Left forelimb (tissue), 1 donor: ENCODE measurements around the gene SLC45A1.

ENCODE experiments used
- DNase-seq: peaks from one replicate; pipeline ENCODE4 v3.0.0-alpha.2; 2018; ENCODE audit warnings: low spot score

SLC45A1 gene

DNA sequence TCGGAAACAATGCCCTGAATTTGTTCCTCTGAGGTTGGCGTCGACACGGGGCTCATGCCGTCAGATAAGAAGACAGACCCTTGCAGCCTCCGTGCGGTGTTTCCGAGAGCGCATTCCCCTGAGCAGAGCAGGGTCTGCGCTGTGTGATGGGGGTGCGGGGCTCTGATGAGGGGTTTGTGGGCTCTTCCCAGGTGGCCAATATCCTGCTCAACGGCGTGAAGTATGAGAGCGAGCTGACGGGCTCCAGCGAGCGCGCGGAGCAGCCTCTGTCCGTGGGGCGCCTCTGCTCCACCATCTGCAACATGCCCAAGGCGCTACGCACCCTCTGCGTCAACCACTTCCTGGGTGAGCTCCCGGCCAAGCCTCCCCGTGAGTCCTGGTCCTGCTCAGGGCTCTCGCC, 17.3 kb downstream of the SLC45A1 start:
- peak; percentile 49 for DNase-seq

DNA sequence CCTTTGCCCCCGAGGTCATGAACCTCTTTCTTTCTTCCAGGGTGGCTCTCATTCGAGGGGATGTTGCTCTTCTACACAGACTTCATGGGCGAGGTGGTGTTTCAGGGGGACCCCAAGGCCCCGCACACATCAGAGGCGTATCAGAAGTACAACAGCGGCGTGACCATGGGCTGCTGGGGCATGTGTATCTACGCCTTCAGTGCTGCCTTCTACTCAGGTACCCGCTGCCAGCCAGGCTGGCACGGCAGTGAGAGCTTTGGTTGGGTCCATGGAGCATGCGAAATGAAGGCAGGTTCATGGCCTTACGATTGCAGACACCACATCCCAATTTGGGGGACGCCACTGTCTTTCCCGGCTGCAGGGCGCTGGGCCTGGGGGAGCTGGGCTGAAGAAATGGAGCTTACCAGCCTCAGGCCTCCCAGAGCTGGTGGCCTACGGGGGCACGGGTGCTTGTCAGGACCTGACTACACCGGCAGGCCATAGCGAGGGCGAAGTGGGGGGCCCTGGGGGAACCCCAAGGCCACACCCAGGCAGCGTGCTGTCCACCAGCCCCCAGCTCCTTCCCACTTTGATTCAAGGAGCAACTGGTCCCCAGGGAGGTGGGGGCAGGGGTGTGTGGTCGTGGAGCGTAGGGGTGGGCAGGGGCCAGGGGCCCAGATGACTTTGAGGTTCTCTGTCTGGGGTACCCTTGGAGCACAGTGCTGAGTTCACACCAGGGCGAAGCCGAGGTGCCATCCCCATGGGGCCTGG, 20.0 kb downstream of the SLC45A1 start:
- DNase-seq, result no peak

GRCh38 chr1:8338526-8339202, 20.8 kb downstream of the SLC45A1 start:
- DNase-seq, result no peak

DNA sequence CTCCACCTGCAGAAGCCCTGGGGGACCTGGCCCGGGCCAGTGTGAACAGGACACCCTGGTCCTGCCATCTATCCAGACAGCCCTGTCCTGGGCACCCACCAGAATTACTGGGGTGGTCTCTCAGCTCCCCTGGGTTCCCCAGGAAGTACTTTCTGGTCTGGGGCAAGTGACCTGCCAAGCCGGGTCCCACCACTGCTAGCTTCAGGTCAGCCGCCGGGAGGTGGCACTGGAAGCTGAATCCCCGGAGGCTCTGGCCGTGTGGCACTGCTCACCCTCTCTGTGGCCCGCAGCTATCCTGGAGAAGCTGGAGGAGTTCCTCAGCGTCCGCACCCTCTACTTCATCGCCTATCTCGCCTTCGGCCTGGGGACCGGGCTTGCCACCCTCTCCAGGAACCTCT, 21.3 kb downstream of the SLC45A1 start:
- no peak for DNase-seq

DNA sequence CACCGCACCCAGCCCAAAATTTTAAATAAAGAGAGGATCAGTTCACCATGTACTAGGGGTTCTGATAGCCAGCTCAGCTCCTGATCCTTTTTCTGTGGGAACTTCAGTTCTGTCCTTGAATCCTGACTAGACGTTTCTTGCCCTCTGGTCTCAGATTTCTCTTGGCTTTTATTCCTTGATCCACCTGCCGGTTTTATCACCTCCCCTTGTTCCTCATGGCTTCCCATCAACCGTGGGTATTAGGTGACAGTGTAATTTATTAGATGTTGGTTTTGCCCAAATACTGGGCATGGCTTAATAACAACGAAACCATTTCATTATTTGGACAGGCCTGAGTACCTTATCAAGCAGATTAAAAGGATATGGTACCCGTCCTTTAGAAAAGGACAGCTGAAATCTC, 22.5 kb downstream of the SLC45A1 start:
- no peak for DNase-seq

DNA sequence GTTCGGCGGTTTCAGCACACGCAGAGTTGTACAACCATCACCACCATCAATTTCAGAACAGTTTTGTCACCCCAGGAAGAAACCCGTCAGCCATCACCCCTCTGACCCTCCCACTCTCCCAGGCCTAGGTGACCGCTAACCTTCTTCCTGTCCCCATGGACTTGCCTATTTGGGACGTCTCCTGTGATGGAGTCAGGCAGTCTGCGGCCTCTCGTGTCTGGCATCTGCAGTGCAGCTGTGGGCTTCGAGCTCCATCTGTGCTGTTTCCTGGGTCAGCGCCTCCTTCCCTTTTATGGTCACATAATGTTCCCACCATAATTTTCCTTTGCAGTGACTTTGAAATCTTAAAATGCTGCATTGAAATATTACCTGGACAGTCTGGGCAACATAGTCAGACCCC, 24.4 kb downstream of the SLC45A1 start:
- no peak for DNase-seq

GRCh38 chr1:8343044-8343443, 25.1 kb downstream of the SLC45A1 start:
- DNase-seq, result no peak

GRCh38 chr1:8343464-8344001, 25.6 kb downstream of the SLC45A1 start:
- DNase-seq, result peak; percentile 60

DNA sequence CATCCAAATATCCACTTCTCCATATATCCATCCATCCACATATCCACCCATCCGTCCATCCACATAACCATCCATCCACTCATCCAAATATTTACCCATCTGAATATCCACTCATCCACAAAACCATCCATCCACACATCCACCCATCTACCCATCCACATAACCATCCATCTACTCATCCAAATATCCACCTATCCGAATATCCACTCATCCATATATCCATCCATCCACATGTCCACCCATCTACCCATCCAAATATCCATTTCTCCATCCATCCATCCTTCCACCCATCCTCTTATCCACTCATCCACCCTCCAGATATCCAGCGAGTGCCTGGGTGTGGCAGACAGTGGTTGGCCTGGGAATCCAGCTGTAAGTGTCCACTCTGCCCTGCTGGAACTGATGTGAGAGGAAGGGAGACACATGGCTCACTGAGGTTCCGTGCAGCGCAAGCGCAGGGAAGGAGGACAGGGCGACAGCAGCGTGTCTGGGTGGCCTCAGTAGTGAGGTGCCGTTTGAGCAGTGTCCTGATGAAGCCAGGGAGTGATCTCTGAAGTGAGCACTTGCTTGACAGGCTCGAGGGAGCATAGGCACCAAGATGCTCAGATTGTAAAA, 27.1 kb downstream of the SLC45A1 start:
- no peak for DNase-seq

DNA sequence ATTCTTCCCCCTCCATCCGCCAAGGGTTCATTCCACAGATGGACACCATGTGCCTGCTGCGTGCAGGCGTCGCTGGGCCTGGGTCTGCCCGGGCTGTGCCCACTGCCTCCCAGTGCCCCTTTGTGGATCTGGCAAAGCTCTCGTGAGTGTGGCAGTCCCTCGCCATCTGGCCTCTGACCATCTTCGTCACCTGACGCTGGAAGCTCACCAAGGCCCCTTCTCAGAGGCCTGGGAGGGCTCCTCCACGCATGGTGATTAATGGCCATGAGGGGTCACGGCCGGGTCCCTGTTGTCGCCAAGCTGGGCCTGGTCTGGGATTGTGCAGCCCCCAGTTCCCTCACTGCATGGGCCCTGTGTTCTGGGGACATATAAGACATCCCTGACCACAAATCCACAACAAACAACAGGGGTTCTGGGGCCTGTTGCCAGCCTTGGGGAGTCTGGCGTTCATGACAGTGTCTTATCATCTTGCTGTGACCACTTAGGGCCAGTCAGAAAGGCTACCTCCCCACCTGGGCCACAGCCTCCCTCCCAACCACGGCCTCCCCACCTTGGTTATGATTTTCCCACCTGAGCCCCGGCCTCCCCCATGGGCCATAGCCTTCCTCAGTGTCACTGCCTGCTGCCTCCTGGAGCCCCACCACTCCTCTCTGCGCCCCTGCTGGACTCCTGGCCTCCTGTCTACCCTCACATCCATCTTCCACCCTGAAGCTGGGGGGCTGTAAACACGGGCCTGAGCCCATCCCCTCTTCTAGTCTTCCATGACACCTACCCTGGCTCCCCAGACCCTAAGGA, 27.9 kb downstream of the SLC45A1 start:
- DNase-seq, result peak; percentile 62

GRCh38 chr1:8347635-8348034, 29.7 kb downstream of the SLC45A1 start:
- no peak for DNase-seq

- DNase-seq, result no peak
These were observed 30.3 kb downstream of the SLC45A1 start for GRCh38 chr1:8348047-8348776.

DNA sequence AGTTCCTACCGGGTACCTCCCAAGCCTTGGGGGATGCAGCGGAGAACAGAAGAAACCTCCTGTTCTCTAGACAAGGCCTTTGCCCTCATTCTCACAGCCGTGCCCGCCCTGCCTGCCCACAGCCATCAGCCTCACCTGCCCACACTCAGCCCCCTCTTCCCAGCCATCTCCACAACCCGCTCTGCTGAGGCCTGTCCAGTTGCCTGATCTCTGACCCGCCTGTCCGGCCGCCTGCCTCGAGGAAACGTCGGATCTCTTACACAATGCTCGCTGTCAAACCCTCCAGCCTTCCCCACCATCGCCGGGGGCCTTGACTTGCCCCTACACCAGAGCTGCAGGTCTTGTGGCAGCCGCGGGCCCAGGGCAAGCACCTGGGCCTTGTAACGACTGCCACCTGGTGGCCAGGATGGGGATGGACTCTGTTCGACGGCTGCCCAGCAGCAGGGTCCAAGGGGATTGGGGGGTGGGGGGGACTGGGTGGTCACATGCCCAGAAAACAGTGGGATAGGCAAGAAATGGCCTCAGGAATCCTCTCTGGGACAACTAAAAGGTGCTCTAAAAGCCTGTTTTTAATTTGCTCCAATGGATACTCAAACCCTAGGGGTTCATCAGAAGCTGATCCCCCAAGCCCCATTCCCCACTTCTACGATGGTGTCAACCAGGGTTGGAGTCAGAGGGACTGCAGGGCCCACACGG, 31.0 kb downstream of the SLC45A1 start:
- peak; percentile 84 for DNase-seq

- no peak for DNase-seq
These were observed 31.6 kb downstream of the SLC45A1 start for GRCh38 chr1:8349473-8349865.

GRCh38 chr1:8349961-8350360, 32.0 kb downstream of the SLC45A1 start:
- DNase-seq, result no peak

- DNase-seq, result no peak
These were observed 33.2 kb downstream of the SLC45A1 start for GRCh38 chr1:8350914-8351684.

GRCh38 chr1:8351693-8352470, 34.0 kb downstream of the SLC45A1 start:
- DNase-seq, result no peak

DNA sequence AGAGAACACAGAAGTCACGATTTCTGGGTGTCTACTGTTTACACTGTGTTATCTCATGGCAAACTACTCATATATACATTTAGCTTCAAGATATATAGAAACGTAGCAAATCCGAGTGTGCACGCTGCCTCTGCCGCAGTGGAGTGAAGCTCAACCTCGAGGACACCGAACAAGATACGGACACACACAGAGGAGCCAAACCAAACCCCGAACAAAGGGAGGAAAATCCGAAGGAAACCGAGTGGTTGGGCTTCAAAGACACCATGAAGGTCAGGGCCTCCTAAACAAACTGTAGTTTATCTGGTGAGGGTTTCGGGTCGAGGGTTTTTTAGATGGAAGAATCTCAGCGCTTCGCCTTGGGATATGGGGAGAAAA, 34.5 kb downstream of the SLC45A1 start:
- DNase-seq, result no peak
